Measurements from ENCODE around the gene AKNA. TPM values are rescaled to one million over a fixed set of nuclear protein-coding genes. Genes with fewer than 3 reads are reported as not detected.

Gene AKNA
- total RNA-seq, 1 donor: 27.9 TPM

- H3K4me3 ChIP-seq (ENCODE audit: insufficient read depth, low read length): no peak overlapping the region
- TF ChIP-seq, protein P1, sequence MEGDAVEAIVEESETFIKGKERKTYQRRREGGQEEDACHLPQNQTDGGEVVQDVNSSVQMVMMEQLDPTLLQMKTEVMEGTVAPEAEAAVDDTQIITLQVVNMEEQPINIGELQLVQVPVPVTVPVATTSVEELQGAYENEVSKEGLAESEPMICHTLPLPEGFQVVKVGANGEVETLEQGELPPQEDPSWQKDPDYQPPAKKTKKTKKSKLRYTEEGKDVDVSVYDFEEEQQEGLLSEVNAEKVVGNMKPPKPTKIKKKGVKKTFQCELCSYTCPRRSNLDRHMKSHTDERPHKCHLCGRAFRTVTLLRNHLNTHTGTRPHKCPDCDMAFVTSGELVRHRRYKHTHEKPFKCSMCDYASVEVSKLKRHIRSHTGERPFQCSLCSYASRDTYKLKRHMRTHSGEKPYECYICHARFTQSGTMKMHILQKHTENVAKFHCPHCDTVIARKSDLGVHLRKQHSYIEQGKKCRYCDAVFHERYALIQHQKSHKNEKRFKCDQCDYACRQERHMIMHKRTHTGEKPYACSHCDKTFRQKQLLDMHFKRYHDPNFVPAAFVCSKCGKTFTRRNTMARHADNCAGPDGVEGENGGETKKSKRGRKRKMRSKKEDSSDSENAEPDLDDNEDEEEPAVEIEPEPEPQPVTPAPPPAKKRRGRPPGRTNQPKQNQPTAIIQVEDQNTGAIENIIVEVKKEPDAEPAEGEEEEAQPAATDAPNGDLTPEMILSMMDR (IDR thresholded peaks at IDR 0.05; ENCODE audit: extremely low read depth, low read depth, low read length): no peak
- H3K27me3 ChIP-seq (ENCODE audit: insufficient read depth, low read length): no peaks in the 10 kb centered on the region
- H3K36me3 ChIP-seq (ENCODE audit: insufficient read depth, low read length): peaks cover 25% of the 10 kb centered on the region
- H2AFZ ChIP-seq (ENCODE audit: low read length): no peak overlapping the region
- no peaks in the 10 kb centered on the region for H3K9me3 ChIP-seq (ENCODE audit: low read depth, low read length)
- no peaks in the 10 kb centered on the region for H4K20me1 ChIP-seq (ENCODE audit: insufficient read depth, low read length)
- H3K27ac ChIP-seq (ENCODE audit: low read depth, low read length): no peak overlapping the region
- no peaks in the 10 kb centered on the region for H3K79me2 ChIP-seq (ENCODE audit: insufficient read depth, low read length)
- H3K4me2 ChIP-seq (ENCODE audit: insufficient read depth, low read length): no peak overlapping the region
- no peak for DNase-seq (ENCODE audit: insufficient read length, low spot score, missing footprints)
- peaks cover 3% of the 10 kb centered on the region for H3K4me1 ChIP-seq (ENCODE audit: insufficient read depth, low read length)
Observed at GRCh38 chr9:114291886-114292590, 95.7 kb downstream of the AKNA start.

DNA sequence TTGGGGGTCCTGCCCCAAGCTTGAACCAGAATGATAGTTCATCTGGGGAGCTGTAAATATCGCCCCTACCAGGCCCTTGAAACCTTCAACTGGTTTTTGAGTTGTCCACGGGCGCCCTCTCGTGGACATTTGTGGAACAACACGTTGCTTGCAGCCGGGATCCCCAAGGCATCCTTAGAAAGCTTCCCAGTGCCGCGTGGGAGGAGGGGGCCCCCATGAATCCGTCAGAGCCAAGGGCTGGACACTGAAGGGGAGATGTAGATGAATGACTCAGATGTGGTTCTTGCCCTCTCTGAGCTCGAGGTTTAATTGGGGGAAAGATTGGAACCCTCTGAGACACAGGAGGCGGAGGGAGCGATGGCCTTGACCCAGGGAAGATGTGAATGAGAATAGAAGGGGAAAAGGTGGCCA is 96.7 kb downstream of the AKNA start:
- Histone ChIP-seq H3K4me2 (ENCODE audit: insufficient read depth, low read length) (no peak overlapping the region), H3K27ac (ENCODE audit: low read depth, low read length) (no peak overlapping the region), H3K36me3 (ENCODE audit: insufficient read depth, low read length) (peaks cover 25% of the 10 kb centered on the region), H3K4me1 (ENCODE audit: insufficient read depth, low read length) (peaks cover 6% of the 10 kb centered on the region), H3K9me3 (ENCODE audit: low read depth, low read length) (no peaks in the 10 kb centered on the region), H3K79me2 (ENCODE audit: insufficient read depth, low read length) (no peaks in the 10 kb centered on the region), H3K27me3 (ENCODE audit: insufficient read depth, low read length) (no peaks in the 10 kb centered on the region), H2AFZ (ENCODE audit: low read length) (no peak overlapping the region), H4K20me1 (ENCODE audit: insufficient read depth, low read length) (no peaks in the 10 kb centered on the region), H3K4me3 (ENCODE audit: insufficient read depth, low read length) (no peak overlapping the region)
- TF ChIP-seq, protein P1 (IDR thresholded peaks at IDR 0.05; ENCODE audit: extremely low read depth, low read depth, low read length): peak; percentile 93
- peak; percentile 89 for DNase-seq (ENCODE audit: insufficient read length, low spot score, missing footprints)

- TF ChIP-seq, protein P1 (IDR thresholded peaks at IDR 0.05; ENCODE audit: extremely low read depth, low read depth, low read length): no peak
- peaks cover 25% of the 10 kb centered on the region for H3K36me3 ChIP-seq (ENCODE audit: insufficient read depth, low read length)
- no peaks in the 10 kb centered on the region for H4K20me1 ChIP-seq (ENCODE audit: insufficient read depth, low read length)
- H3K27ac ChIP-seq (ENCODE audit: low read depth, low read length): no peak overlapping the region
- H3K4me1 ChIP-seq (ENCODE audit: insufficient read depth, low read length): peaks cover 11% of the 10 kb centered on the region
- H2AFZ ChIP-seq (ENCODE audit: low read length): no peak overlapping the region
- no peak overlapping the region for H3K4me3 ChIP-seq (ENCODE audit: insufficient read depth, low read length)
- no peaks in the 10 kb centered on the region for H3K79me2 ChIP-seq (ENCODE audit: insufficient read depth, low read length)
- H3K27me3 ChIP-seq (ENCODE audit: insufficient read depth, low read length): no peaks in the 10 kb centered on the region
- H3K4me2 ChIP-seq (ENCODE audit: insufficient read depth, low read length): no peak overlapping the region
- DNase-seq (ENCODE audit: insufficient read length, low spot score, missing footprints): no peak
- H3K9me3 ChIP-seq (ENCODE audit: low read depth, low read length): no peaks in the 10 kb centered on the region
Observed at GRCh38 chr9:114290561-114290986, 97.2 kb downstream of the AKNA start.

- DNase-seq (ENCODE audit: insufficient read length, low spot score, missing footprints): no peak
- Histone ChIP-seq H4K20me1 (ENCODE audit: insufficient read depth, low read length) (no peaks in the 10 kb centered on the region), H3K4me1 (ENCODE audit: insufficient read depth, low read length) (peaks cover 17% of the 10 kb centered on the region), H3K27me3 (ENCODE audit: insufficient read depth, low read length) (no peaks in the 10 kb centered on the region), H3K4me3 (ENCODE audit: insufficient read depth, low read length) (no peak overlapping the region), H3K36me3 (ENCODE audit: insufficient read depth, low read length) (peaks cover 19% of the 10 kb centered on the region), H3K79me2 (ENCODE audit: insufficient read depth, low read length) (no peaks in the 10 kb centered on the region), H3K4me2 (ENCODE audit: insufficient read depth, low read length) (no peak overlapping the region), H2AFZ (ENCODE audit: low read length) (no peak overlapping the region), H3K9me3 (ENCODE audit: low read depth, low read length) (no peaks in the 10 kb centered on the region), H3K27ac (ENCODE audit: low read depth, low read length) (no peak overlapping the region)
- TF ChIP-seq, protein P1 (IDR thresholded peaks at IDR 0.05; ENCODE audit: extremely low read depth, low read depth, low read length): no peak
Observed at GRCh38 chr9:114289571-114290481, 98.0 kb downstream of the AKNA start.
